ENCODE measurements around the gene CFL1.

CFL1 gene

DNA sequence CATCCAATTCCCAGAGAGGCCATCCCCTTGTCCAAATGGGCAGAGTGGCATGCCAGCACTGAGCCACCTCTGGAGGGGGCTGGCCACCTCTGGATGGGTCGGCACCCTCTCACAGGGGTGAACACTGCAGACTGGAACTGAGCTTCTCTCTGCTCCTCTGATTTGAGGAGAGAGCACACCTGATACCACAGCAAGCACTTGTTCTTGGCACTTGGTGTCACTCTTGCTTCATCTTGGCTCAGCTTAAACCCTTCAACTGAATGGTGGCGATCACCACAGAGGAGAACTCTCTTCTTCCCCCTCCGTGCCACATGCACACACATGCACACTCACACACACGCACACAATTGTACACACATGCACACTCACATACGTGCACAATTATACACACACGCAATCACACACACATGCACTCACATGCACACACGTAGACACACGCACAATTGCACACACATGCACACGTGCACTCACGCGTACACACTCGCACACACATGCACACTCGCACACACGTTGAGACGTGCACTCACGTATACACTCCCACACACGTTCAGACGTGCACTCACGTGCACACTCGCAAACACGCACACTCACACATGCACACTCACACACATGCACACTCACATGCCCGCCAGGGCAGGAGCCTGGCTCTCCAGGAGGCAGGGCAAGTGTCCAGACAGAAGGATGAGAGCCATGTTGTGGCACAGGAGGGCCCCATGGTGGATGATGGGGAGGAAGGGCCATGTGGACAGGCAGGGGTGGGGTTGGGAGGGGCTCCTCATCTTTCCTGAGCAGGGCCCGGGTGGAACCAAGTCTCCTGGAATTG lies 47.7 kb downstream of the CFL1 start:
- H3K9me2 ChIP-seq (replicated peaks; ENCODE audit: low read depth, low read length) = no peaks in the 10 kb centered on the region
- no peak overlapping the region for H3K9ac ChIP-seq (ENCODE audit: low read depth, low read length, poor library complexity, severe bottlenecking)
- no peaks in the 10 kb centered on the region for H3K27me3 ChIP-seq (ENCODE audit: insufficient read depth, low read length, poor library complexity, severe bottlenecking)
- no peaks in the 10 kb centered on the region for H3K36me3 ChIP-seq (ENCODE audit: insufficient read depth, low read length)
- no peak overlapping the region for H2AFZ ChIP-seq (ENCODE audit: low read length)
- peaks cover 4% of the 10 kb centered on the region; the same call in 1 of the 2 replicates for H3F3A ChIP-seq (ENCODE audit: low read depth)
- H3K4me3 ChIP-seq (ENCODE audit: low read length, poor library complexity, severe bottlenecking) = no peak overlapping the region
- TF ChIP-seq, protein P1, sequence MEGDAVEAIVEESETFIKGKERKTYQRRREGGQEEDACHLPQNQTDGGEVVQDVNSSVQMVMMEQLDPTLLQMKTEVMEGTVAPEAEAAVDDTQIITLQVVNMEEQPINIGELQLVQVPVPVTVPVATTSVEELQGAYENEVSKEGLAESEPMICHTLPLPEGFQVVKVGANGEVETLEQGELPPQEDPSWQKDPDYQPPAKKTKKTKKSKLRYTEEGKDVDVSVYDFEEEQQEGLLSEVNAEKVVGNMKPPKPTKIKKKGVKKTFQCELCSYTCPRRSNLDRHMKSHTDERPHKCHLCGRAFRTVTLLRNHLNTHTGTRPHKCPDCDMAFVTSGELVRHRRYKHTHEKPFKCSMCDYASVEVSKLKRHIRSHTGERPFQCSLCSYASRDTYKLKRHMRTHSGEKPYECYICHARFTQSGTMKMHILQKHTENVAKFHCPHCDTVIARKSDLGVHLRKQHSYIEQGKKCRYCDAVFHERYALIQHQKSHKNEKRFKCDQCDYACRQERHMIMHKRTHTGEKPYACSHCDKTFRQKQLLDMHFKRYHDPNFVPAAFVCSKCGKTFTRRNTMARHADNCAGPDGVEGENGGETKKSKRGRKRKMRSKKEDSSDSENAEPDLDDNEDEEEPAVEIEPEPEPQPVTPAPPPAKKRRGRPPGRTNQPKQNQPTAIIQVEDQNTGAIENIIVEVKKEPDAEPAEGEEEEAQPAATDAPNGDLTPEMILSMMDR (conservative IDR thresholded peaks at IDR 0.05; ENCODE audit: low read length) = peak; percentile 48
- TF ChIP-seq EZH2phosphoT487 (IDR thresholded peaks at IDR 0.05; ENCODE audit: borderline replicate concordance) = no peak
- no peaks in the 10 kb centered on the region for H3K79me2 ChIP-seq (ENCODE audit: insufficient read depth, low read length)
- H4K20me1 ChIP-seq (ENCODE audit: insufficient read depth, low read length, poor library complexity, severe bottlenecking) = no peaks in the 10 kb centered on the region
- H3K4me1 ChIP-seq (ENCODE audit: insufficient read depth, low read length, poor library complexity, severe bottlenecking) = no peaks in the 10 kb centered on the region
- no peaks in the 10 kb centered on the region for H3K9me3 ChIP-seq (ENCODE audit: insufficient read depth, low read depth, low read length)
- no peak overlapping the region for H3K4me2 ChIP-seq (ENCODE audit: low read depth, low read length, poor library complexity, severe bottlenecking)

DNA sequence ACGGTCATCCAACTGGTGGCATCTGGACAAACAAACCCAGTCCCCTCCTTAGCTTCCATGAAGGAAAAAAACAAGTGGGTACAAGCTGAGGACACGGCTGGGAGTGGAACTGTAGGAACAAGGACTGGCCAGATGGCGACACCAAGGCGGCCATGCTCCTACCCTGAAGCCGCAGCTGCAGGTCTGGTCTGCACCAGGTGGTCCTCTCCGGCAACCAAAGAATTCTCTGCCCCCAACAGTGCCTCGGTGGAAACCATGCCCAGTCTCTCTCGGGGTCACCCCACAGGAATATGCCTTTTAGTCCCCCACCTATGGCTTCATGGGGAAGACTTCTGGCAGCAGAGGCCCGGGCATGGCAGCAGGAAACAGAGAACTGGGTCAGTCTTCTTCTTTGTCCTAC lies 48.5 kb downstream of the CFL1 start:
- Histone ChIP-seq H3K4me3 (ENCODE audit: low read length, poor library complexity, severe bottlenecking) (no peak overlapping the region), H3K79me2 (ENCODE audit: insufficient read depth, low read length) (no peaks in the 10 kb centered on the region), H3K9me3 (ENCODE audit: insufficient read depth, low read depth, low read length) (no peaks in the 10 kb centered on the region), H3K4me1 (ENCODE audit: insufficient read depth, low read length, poor library complexity, severe bottlenecking) (no peaks in the 10 kb centered on the region), H3K4me2 (ENCODE audit: low read depth, low read length, poor library complexity, severe bottlenecking) (no peak overlapping the region), H3K27me3 (ENCODE audit: insufficient read depth, low read length, poor library complexity, severe bottlenecking) (no peaks in the 10 kb centered on the region), H3K9ac (ENCODE audit: low read depth, low read length, poor library complexity, severe bottlenecking) (no peak overlapping the region), H3K36me3 (ENCODE audit: insufficient read depth, low read length) (no peaks in the 10 kb centered on the region), H3F3A (ENCODE audit: low read depth) (peaks cover 4% of the 10 kb centered on the region; the same call in 1 of the 2 replicates), H4K20me1 (ENCODE audit: insufficient read depth, low read length, poor library complexity, severe bottlenecking) (no peaks in the 10 kb centered on the region), H2AFZ (ENCODE audit: low read length) (no peak overlapping the region), H3K9me2 (replicated peaks; ENCODE audit: low read depth, low read length) (no peaks in the 10 kb centered on the region)
- no peak for TF ChIP-seq EZH2phosphoT487 (IDR thresholded peaks at IDR 0.05; ENCODE audit: borderline replicate concordance)
- TF ChIP-seq, protein P1 (conservative IDR thresholded peaks at IDR 0.05; ENCODE audit: low read length) = no peak

DNA sequence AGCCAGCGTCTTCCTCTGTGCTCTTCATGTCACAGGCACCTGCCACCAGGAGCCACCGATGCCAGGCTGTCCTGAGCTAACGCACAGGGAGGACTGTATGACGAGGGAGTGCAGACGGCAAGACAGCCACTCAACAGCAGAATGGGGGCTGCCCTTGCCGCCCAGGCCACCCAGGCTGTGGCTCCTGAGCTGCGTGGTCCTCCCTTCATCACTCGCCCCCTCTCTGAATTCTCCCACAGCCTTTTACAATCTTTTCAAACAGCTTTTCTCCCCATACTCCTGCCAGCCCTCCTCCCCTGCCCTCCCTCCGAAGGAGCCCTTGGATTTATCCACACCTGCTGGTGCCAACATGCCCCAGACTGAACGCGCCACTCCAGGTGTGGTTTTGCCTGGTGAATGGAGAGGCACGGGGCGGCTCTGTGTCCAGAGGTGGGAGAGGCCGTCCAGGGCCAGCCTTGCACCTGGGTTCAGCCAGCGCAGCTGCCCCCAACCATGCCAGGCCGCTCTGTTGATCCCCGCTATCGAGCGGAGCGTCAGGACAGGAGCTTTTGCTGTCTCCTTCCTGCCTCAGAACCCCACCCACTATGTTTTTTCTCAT lies 49.1 kb downstream of the CFL1 start:
- no peaks in the 10 kb centered on the region for H3K79me2 ChIP-seq (ENCODE audit: insufficient read depth, low read length)
- TF ChIP-seq, protein P1 (conservative IDR thresholded peaks at IDR 0.05; ENCODE audit: low read length) = no peak
- TF ChIP-seq EZH2phosphoT487 (IDR thresholded peaks at IDR 0.05; ENCODE audit: borderline replicate concordance) = no peak
- no peak overlapping the region for H3K4me2 ChIP-seq (ENCODE audit: low read depth, low read length, poor library complexity, severe bottlenecking)
- no peaks in the 10 kb centered on the region for H3K27me3 ChIP-seq (ENCODE audit: insufficient read depth, low read length, poor library complexity, severe bottlenecking)
- no peak overlapping the region for H2AFZ ChIP-seq (ENCODE audit: low read length)
- no peaks in the 10 kb centered on the region for H4K20me1 ChIP-seq (ENCODE audit: insufficient read depth, low read length, poor library complexity, severe bottlenecking)
- H3K9me3 ChIP-seq (ENCODE audit: insufficient read depth, low read depth, low read length) = no peaks in the 10 kb centered on the region
- no peaks in the 10 kb centered on the region for H3K4me1 ChIP-seq (ENCODE audit: insufficient read depth, low read length, poor library complexity, severe bottlenecking)
- peaks cover 4% of the 10 kb centered on the region; the same call in 1 of the 2 replicates for H3F3A ChIP-seq (ENCODE audit: low read depth)
- no peak overlapping the region for H3K9ac ChIP-seq (ENCODE audit: low read depth, low read length, poor library complexity, severe bottlenecking)
- H3K36me3 ChIP-seq (ENCODE audit: insufficient read depth, low read length) = no peaks in the 10 kb centered on the region
- no peak overlapping the region for H3K4me3 ChIP-seq (ENCODE audit: low read length, poor library complexity, severe bottlenecking)
- H3K9me2 ChIP-seq (replicated peaks; ENCODE audit: low read depth, low read length) = no peaks in the 10 kb centered on the region
